Muscle of leg (tissue), 11 donors: ENCODE data around the gene UGGT1. TPM values are rescaled to one million over a fixed set of nuclear protein-coding genes. Genes with fewer than 3 reads are reported as not detected.
"Not testable (repeated sequence)": the region's sequence is repeated elsewhere in the genome, so short reads cannot be mapped to it uniquely, and the experiment has no call there.

Experiments used
- DNase-seq: peaks from one replicate; pipeline ENCODE4 v3.0.0; 2013
- H3K27ac ChIP-seq: one replicate; pipeline ENCODE4 v1.5.1; 2013; ENCODE audit warnings: mild to moderate bottlenecking, low read length, control low read depth
- H3K27me3 ChIP-seq: one replicate; pipeline ENCODE4 v1.6.1; 2013; ENCODE audit warnings: low read length; ENCODE audit not compliant: control insufficient read depth, insufficient read depth
- H3K36me3 ChIP-seq: one replicate; pipeline ENCODE4 v1.6.1; 2013; ENCODE audit warnings: low read length; ENCODE audit not compliant: control insufficient read depth, insufficient read depth
- H3K4me1 ChIP-seq: one replicate; pipeline ENCODE4 v1.6.1; 2013; ENCODE audit warnings: low read length; ENCODE audit not compliant: control insufficient read depth, insufficient read depth
- H3K4me3 ChIP-seq: one replicate; pipeline ENCODE4 v1.5.1; 2013; ENCODE audit warnings: low read length, control low read depth
- H3K9me3 ChIP-seq: replicated peaks from 2 replicates; pipeline ENCODE4 v1.6.1; 2013; ENCODE audit warnings: low read depth, low read length; ENCODE audit not compliant: control insufficient read depth
- WGBS: methylation state at CpG from one replicate; pipeline ENCODE4 v1.1.5; 2013; ENCODE audit warnings: missing lambda C conversion rate; ENCODE audit not compliant: insufficient coverage; 5-methylcytosine and 5-hydroxymethylcytosine counted together
- polyA plus RNA-seq, 8 donors: library from polyadenylated mRNA; unstranded; fragments of 120-200 nt; gene quantifications; one replicate each; pipeline versions ENCODE4 v1.2.1 to v1.2.3, GENCODE V29; 2013; ENCODE audit warnings: inconsistent platforms in 1 of 8, low replicate concordance in 1 of 8; ENCODE audit not compliant: insufficient read length in 8 of 8, insufficient read depth in 1 of 8
- total RNA-seq: library from RNA; stranded (reverse); fragments of 120-200 nt; gene quantifications from one replicate; pipeline ENCODE4 v1.2.4, GENCODE V29; 2013

Gene UGGT1
- total and polyA plus RNA-seq, 9 donors = 16.2 to 36.0 (median 28.8) TPM

DNA sequence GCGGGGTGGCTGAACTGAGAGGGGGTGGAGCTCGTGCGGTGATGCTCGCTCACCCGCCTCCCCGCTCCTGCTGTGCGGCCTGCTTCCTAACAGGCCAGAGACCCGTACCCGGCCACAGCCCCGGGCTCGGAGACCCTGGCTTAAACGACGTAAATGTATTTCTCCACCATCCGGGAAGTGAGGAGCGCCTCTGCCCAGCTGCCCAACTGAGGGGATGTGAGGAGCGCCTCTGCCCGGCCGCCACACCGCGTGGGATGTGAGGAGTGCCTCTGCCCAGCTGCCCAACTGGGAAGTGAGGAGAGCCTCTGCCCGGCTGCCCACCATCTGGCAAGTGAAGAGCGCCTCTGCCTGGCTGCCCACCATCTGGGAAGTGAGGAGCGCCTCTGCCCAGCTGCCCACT, 117.0 kb downstream of the UGGT1 start:
- 94% methylated on average over 19 of the region's 23 CpGs for WGBS
- H3K27ac ChIP-seq = no peak overlapping the region

DNA sequence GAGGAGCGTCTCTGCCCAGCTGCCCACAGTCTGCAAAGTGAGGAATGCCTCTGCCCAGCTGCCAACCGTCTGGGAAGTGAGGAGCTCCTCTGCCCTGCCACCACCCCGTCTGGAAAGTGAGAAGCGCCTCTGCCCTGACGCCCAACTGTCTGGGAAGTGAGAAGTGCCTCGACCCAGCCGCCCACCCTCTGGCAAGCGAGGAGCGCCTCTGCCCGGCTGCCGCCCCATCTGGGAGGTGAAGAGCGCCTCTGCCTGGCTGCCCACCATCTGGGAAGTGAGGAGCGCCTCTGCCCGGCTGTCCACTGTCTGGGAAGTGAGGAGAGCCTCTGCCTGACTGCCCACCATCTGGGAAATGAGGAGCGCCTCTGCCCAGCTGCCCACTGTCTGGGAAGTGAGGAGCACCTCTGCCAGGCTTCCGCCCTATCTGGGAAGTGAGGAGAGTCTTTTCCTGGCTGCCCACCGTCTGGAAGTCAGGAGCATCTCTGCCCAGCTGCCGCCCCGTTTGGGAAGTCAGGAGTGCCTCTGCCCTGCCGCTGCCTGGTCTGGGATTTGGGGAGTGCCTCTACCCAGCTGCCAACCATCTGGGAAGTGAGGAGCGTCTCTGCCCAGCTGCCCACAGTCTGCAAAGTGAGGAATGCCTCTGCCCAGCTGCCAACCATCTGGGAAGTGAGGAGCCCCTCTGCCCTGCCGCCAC, 117.8 kb downstream of the UGGT1 start:
- H3K36me3 ChIP-seq, H3K4me3 ChIP-seq, H3K27me3 ChIP-seq, H3K4me1 ChIP-seq, DNase-seq, H3K27ac ChIP-seq: not testable (repeated sequence)
- peaks cover 13% of the 10 kb centered on the region for H3K9me3 ChIP-seq
- WGBS = 95% methylated on average over 19 of the region's 22 CpGs

More for the DNA sequence above, 117.0 kb downstream of the UGGT1 start:
- no peaks in the 10 kb centered on the region for H3K27me3 ChIP-seq
- no peak overlapping the region for H3K4me3 ChIP-seq
- peaks cover 13% of the 10 kb centered on the region for H3K9me3 ChIP-seq
- no peak for DNase-seq
- no peaks in the 10 kb centered on the region for H3K4me1 ChIP-seq
- H3K36me3 ChIP-seq = no peaks in the 10 kb centered on the region

DNA sequence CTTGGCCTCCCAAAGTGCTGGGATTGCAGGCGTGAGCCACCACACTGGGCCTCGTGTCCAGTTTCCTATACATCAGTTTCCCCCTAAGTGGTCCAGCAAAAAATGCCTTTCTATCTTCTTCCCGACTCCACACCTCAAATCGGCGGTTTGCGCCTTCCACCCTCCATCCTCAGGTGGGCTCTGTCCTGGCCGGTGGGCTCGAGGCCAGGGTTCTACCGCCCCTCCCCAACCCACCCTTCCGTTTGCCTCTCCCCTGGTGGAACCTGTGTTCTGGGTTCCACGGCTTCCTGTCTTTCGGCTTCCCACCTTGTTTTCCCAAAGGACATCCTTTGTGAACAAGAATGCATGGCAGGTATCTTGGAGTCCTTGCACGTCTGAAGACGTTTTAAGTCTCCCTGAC, 123.3 kb downstream of the UGGT1 start:
- no peak for DNase-seq
- Histone ChIP-seq H3K27me3 (no peaks in the 10 kb centered on the region), H3K36me3 (no peaks in the 10 kb centered on the region), H3K27ac (no peak overlapping the region), H3K9me3 (peaks cover 3% of the 10 kb centered on the region), H3K4me1 (no peaks in the 10 kb centered on the region), H3K4me3 (no peak overlapping the region)
- WGBS = 83% methylated on average over 10 of the region's 14 CpGs

DNA sequence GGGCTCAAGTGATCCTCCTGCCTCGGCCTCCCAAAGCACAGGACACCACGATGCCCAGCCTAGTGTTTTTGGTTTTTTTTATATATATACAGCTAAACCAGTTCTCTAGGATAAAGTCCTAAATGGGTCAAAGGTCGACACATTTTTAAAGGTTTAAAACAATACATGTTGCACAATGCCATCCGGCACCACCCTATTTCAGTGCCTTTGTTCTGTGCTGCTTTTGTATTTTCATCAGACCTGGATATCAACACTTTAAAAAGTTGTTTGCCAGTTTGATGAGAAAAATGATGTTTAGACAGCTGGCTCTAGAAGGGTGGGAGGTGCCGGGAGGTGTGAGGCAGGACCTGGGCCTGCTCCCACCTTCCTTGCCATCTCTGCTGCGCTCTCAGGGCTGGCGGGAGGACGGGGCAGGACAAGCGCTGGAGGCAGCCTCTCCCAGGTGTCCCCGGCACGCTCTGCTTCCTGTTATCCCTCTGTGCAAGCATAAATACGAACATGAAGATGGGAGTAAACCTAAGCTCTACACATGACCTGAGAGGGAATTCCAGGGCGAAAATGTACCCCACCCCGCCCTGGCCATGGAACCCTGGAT, 124.0 kb downstream of the UGGT1 start:
- 92% methylated on average over 11 of the region's 14 CpGs for WGBS
- Histone ChIP-seq H3K36me3 (no peaks in the 10 kb centered on the region), H3K27ac (no peak overlapping the region), H3K4me3 (no peak overlapping the region), H3K27me3 (no peaks in the 10 kb centered on the region), H3K9me3 (peaks cover under 1% of the 10 kb centered on the region), H3K4me1 (no peaks in the 10 kb centered on the region)
- DNase-seq = no peak

DNA sequence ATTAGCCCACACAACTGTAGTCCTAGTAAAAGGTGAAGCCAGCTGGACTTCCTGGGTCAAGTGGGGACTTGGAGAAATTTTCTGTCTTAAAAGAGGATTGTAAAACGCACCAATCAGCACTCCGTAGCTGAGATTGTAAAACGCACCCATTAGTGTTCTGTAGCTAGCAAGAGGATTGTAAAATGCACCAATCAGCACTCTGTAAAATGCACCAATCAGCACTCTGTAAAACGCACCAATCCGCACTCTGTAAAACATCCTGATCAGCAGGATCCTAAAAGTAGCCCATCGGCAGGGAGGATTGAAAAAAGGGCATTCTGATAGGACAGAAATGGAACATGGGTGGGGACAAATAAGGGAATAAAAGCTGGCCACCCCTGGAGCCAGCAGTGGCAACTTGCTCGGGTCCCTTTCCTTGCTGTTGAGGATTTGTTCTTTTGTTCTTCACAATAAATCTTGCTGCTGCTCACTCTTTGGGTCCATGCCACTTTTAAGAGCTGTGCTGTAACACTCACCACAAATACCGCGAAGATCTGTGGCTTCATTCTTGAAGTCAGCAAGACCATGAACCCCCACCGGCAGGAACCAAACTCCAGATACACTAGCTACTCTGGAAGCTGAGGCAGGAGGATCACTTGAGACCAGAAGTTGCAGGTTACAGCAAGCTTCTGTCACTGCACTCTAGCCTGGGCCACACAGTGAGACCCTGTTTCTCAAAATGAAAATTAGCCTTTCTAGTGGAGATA, 125.1 kb downstream of the UGGT1 start:
- Histone ChIP-seq H3K4me3 (no peak overlapping the region), H3K9me3 (no peaks in the 10 kb centered on the region), H3K27me3 (no peaks in the 10 kb centered on the region), H3K4me1 (no peaks in the 10 kb centered on the region), H3K36me3 (no peaks in the 10 kb centered on the region), H3K27ac (no peak overlapping the region)
- DNase-seq = no peak
- 87% methylated on average over 7 of the region's 10 CpGs for WGBS

DNA sequence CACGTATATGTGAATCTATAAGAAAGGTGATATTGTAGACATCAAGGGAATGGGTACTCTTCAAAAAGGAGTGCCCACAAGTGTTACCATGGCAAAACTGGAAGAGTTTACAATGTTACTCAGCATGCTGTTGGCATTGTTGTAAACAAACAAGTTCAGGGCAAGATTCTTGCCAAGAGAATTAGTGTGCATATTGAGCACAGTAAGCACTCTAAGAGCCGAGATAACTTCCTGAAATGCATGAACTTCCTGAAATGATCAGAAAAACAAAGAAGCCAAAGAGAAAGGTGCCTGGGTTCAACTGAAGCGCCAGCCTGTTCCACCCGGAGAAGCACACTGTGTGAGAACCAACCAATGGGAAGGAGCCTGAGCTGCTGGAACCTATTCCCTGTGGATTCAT, 126.7 kb downstream of the UGGT1 start:
- Histone ChIP-seq H3K4me3 (no peak overlapping the region), H3K27me3 (no peaks in the 10 kb centered on the region), H3K27ac (no peak overlapping the region), H3K9me3 (no peaks in the 10 kb centered on the region), H3K4me1 (no peaks in the 10 kb centered on the region), H3K36me3 (no peaks in the 10 kb centered on the region)
- no peak for DNase-seq
- WGBS = 66% methylated on average over 2 of the region's 4 CpGs

DNA sequence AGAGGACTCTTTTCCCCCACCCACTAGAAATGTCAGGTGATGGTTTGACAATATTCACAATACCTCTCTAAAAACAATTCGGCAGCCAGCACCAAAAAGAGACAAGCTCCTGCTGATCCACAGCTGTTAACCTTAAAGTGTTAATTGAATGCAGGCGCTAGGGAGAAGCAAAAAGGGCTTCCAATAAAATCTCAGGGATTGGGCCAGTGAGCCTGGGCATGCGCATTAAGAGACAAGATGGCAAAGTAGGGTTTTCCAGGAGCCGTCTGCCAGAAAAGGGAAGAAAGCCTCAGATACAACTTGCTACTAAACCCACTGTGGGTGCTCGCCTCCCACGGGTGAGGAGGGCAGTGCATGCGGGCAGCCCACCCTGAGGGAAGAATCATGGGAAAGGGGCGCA, 128.9 kb downstream of the UGGT1 start:
- Histone ChIP-seq H3K4me3 (no peak overlapping the region), H3K36me3 (no peaks in the 10 kb centered on the region), H3K9me3 (no peaks in the 10 kb centered on the region), H3K27me3 (no peaks in the 10 kb centered on the region), H3K27ac (no peak overlapping the region), H3K4me1 (no peaks in the 10 kb centered on the region)
- WGBS = 40% methylated on average over 3 of the region's 8 CpGs
- no peak for DNase-seq

DNA sequence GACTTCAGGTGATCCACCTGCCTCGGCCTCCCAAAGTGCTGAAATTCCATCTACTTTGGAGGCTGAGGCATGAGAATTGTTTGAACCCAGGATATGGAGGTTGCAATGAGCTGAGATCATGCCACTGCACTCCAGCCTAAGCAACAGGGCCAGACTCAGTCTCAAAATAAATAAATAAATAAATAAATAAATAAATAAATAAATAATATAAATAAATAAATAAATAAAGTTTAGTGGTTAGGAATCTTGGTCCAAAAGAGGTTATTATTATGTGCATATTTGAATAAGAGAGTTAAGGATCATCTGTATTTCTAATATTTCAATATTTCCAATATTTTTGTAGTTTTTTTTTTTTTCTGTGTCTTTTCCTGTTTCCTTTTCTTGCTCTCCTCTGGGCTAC, 136.9 kb downstream of the UGGT1 start:
- DNase-seq = no peak
- H3K9me3 ChIP-seq = no peaks in the 10 kb centered on the region
- H3K36me3 ChIP-seq = no peaks in the 10 kb centered on the region
- no CpG with 5 or more reads among the region's 1 CpG for whole genome bisulfite sequencing
- peaks cover 7% of the 10 kb centered on the region for H3K27me3 ChIP-seq
- H3K27ac ChIP-seq = no peak overlapping the region
- peaks cover 2% of the 10 kb centered on the region for H3K4me1 ChIP-seq
- no peak overlapping the region for H3K4me3 ChIP-seq

DNA sequence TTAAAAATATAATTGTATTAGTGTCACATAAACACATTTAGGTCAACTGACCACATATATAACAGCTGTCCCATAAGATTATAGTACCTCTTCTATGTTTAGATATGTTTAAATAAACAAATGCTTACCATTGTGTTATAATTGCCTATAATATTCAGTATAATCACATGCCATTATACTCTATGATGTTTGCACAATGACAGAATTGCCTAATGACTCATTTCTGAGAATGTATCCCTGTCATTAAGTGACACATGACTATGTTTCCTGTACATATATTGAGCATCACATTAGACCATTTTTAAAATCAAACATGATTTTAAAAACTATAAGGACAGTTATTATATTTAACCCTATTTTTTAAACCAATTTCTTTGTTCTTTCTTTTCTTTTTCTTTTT, 137.9 kb downstream of the UGGT1 start:
- Histone ChIP-seq H3K27ac (no peak overlapping the region), H3K4me3 (no peak overlapping the region), H3K27me3 (peaks cover 7% of the 10 kb centered on the region), H3K9me3 (no peaks in the 10 kb centered on the region), H3K36me3 (no peaks in the 10 kb centered on the region), H3K4me1 (peaks cover 2% of the 10 kb centered on the region)
- no peak for DNase-seq

DNA sequence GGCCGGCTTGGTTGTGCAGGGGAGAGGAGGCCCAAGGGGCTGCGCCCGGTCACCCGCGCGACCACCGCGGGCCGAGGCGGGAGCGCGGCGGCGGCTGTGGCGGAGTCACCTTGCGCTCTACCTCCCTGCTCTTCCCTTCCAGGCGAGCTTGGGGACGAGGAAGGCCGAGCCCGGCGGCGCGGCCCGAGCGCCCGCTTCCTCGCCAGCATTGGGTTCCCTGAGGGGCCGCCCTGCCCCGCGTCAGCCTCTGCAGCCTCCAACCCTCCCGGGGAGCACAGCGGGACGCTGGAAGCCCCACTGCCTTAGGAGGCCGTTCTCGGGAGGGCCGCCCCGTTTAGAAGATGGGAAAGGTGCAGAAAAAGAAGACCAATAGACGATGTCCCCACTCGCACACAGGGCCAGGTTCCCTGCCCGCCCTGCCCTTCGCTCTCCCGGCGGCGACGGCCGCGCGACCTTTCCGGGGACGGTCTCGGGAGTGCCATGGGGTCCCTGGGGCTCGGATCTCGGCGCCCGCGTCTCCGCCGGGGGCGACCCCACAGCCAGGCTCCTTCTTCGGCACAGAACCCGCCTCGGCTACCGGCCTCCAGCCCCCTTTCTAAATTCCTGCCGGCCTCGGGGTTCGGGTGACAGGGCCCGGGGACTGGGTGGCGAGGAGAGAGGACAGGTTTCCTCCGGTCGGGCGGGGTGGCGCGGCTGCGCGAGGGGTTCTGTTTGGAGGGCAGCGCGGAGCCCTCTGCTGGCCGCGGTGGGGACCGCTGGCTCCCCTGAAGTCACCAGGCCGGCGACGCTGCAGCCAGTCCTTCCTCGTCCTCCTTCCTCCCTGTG, 142.2 kb downstream of the UGGT1 start:
- DNase-seq = peak; percentile 84
- H3K4me1 ChIP-seq = peaks cover 2% of the 10 kb centered on the region
- WGBS = under 1% methylated on average over 59 of the region's 84 CpGs
- peak overlapping the region; percentile 20 for H3K27ac ChIP-seq
- H3K36me3 ChIP-seq = no peaks in the 10 kb centered on the region
- H3K9me3 ChIP-seq = no peaks in the 10 kb centered on the region
- H3K27me3 ChIP-seq = peaks cover 7% of the 10 kb centered on the region
- peak overlapping the region; percentile 74 for H3K4me3 ChIP-seq
